HUES64 (cell line): ENCODE results near the gene FAM8A1.
A peak's percentile ranks its signal among the peaks of the same experiment; 100 is the strongest.
"Not testable (repeated sequence)": the region's sequence is repeated elsewhere in the genome, so short reads cannot be mapped to it uniquely, and the experiment has no call there.

Source experiments
- H3K27ac ChIP-seq: 2 replicates; pipeline ENCODE4 v1.7.0; 2013; ENCODE audit warnings: low read depth, low read length, inconsistent platforms
- H3K27me3 ChIP-seq: 2 replicates; pipeline ENCODE4 v1.6.1; 2013; ENCODE audit warnings: mild to moderate bottlenecking, low read length; ENCODE audit not compliant: insufficient read depth
- H3K36me3 ChIP-seq: 2 replicates; pipeline ENCODE4 v1.6.1; 2013; ENCODE audit warnings: mild to moderate bottlenecking, low read length; ENCODE audit not compliant: insufficient read depth
- H3K4me1 ChIP-seq: 2 replicates; pipeline ENCODE4 v1.6.1; 2013; ENCODE audit warnings: mild to moderate bottlenecking, low read length, moderate library complexity; ENCODE audit not compliant: insufficient read depth
- H3K4me3 ChIP-seq: 2 replicates; pipeline ENCODE4 v1.5.1; 2013; ENCODE audit warnings: mild to moderate bottlenecking, low read length, moderate library complexity
- H3K9ac ChIP-seq: 2 replicates; pipeline ENCODE4 v1.6.1; 2013; ENCODE audit warnings: mild to moderate bottlenecking, low read depth, low read length
- H3K9me3 ChIP-seq: 2 replicates; pipeline ENCODE4 v1.6.1; 2013; ENCODE audit warnings: low read depth, low read length; ENCODE audit not compliant: insufficient read depth
- WGBS: fragments of 150-250, 120-280 bp; methylation state at CpG from one replicate; pipeline ENCODE4 v1.1.7; 2013; ENCODE audit warnings: missing lambda C conversion rate; 5-methylcytosine and 5-hydroxymethylcytosine counted together

Gene FAM8A1

GRCh38 chr6:17584241-17584803 lies 15.8 kb upstream of the FAM8A1 start:
- H3K27ac ChIP-seq, result no peak overlapping the region
- H3K9ac ChIP-seq, result no peak overlapping the region
- WGBS, result 54% methylated on average over 5 of the region's 7 CpGs
- H3K36me3 ChIP-seq, result no peaks in the 10 kb centered on the region
- no peak overlapping the region for H3K4me3 ChIP-seq
- no peaks in the 10 kb centered on the region for H3K27me3 ChIP-seq
- no peaks in the 10 kb centered on the region for H3K4me1 ChIP-seq
- no peaks in the 10 kb centered on the region; the same call in 1 of the 2 replicates for H3K9me3 ChIP-seq

GRCh38 chr6:17585766-17586490 lies 14.2 kb upstream of the FAM8A1 start:
- Histone ChIP-seq H3K27me3 (no peaks in the 10 kb centered on the region), H3K4me1 (no peaks in the 10 kb centered on the region), H3K27ac (no peak overlapping the region), H3K4me3 (no peak overlapping the region), H3K9me3 (no peaks in the 10 kb centered on the region), H3K9ac (no peak overlapping the region), H3K36me3 (no peaks in the 10 kb centered on the region)
- 89% methylated on average over 7 of the region's 7 CpGs for WGBS

DNA sequence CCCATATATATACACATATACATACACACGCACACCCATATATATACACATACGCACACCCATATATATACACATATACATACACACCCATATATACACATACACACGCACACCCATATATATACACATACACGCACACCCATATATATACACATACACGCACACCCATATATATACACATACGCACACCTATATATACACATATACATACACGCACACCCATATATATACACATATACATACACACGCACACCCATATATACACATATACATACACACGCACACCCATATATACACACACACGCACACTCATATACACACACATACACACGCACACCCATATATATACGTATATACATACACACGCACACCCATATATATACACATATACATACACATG lies 13.5 kb upstream of the FAM8A1 start:
- WGBS, result 92% methylated on average over 13 of the region's 13 CpGs
- H3K4me1 ChIP-seq, result not testable (repeated sequence)

GRCh38 chr6:17588011-17588410 lies 12.1 kb upstream of the FAM8A1 start:
- H3K36me3 ChIP-seq, result no peaks in the 10 kb centered on the region
- 92% methylated on average over 6 of the region's 6 CpGs for WGBS
- H3K4me3 ChIP-seq, result no peak overlapping the region
- H3K27ac ChIP-seq, result no peak overlapping the region
- no peaks in the 10 kb centered on the region for H3K27me3 ChIP-seq
- H3K9ac ChIP-seq, result no peak overlapping the region
- no peaks in the 10 kb centered on the region for H3K4me1 ChIP-seq
- no peaks in the 10 kb centered on the region for H3K9me3 ChIP-seq

More for the DNA sequence above, 13.5 kb upstream of the FAM8A1 start:
- not testable (repeated sequence) for H3K4me3 ChIP-seq, H3K36me3 ChIP-seq, H3K27me3 ChIP-seq, H3K9ac ChIP-seq, H3K27ac ChIP-seq, H3K9me3 ChIP-seq

GRCh38 chr6:17589406-17590096 lies 10.6 kb upstream of the FAM8A1 start:
- no peak overlapping the region for H3K9ac ChIP-seq
- no peaks in the 10 kb centered on the region for H3K36me3 ChIP-seq
- no peak overlapping the region for H3K27ac ChIP-seq
- WGBS, result 81% methylated on average over 5 of the region's 5 CpGs
- H3K9me3 ChIP-seq, result no peaks in the 10 kb centered on the region
- no peak overlapping the region for H3K4me3 ChIP-seq
- H3K4me1 ChIP-seq, result no peaks in the 10 kb centered on the region
- H3K27me3 ChIP-seq, result no peaks in the 10 kb centered on the region

DNA sequence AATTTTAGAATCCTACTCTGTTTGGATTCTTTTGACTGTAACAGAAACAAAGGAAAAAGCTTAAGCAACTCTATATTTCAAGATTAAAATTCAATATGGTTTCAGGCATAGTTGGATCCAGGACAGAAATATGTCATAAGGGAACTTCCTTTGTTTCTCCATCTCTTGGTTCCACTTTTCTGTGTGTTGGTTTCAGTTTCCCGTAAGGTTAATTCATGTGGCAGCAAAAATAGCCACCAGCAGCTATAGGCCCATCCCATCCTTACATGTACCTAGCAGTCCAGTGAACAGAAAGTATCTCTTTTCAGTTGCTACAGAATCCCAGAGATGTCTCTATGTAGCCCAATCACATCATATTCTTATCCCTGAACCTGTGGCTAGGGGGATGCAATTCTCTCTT lies 8.8 kb upstream of the FAM8A1 start:
- Histone ChIP-seq H3K9me3 (no peaks in the 10 kb centered on the region), H3K4me3 (no peak overlapping the region), H3K36me3 (no peaks in the 10 kb centered on the region), H3K27ac (no peak overlapping the region), H3K9ac (no peak overlapping the region), H3K27me3 (no peaks in the 10 kb centered on the region), H3K4me1 (no peaks in the 10 kb centered on the region)
- 96% methylated on average over 1 of the region's 1 CpG for WGBS

GRCh38 chr6:17593246-17593645 lies 6.9 kb upstream of the FAM8A1 start:
- Histone ChIP-seq H3K9ac (no peak overlapping the region), H3K36me3 (no peaks in the 10 kb centered on the region), H3K4me1 (no peaks in the 10 kb centered on the region), H3K9me3 (no peaks in the 10 kb centered on the region), H3K27me3 (no peaks in the 10 kb centered on the region), H3K4me3 (no peak overlapping the region), H3K27ac (no peak overlapping the region)

- Histone ChIP-seq H3K4me3 (no peak overlapping the region), H3K27ac (no peak overlapping the region), H3K9ac (no peak overlapping the region), H3K36me3 (no peaks in the 10 kb centered on the region), H3K27me3 (no peaks in the 10 kb centered on the region), H3K4me1 (0 out of 2 replicates have a peak, but pooled peaks cover under 1% of the 10 kb centered on the region), H3K9me3 (no peaks in the 10 kb centered on the region)
- 97% methylated on average over 2 of the region's 3 CpGs for WGBS
Measured at GRCh38 chr6:17596085-17596484, 4.0 kb upstream of the FAM8A1 start.

DNA sequence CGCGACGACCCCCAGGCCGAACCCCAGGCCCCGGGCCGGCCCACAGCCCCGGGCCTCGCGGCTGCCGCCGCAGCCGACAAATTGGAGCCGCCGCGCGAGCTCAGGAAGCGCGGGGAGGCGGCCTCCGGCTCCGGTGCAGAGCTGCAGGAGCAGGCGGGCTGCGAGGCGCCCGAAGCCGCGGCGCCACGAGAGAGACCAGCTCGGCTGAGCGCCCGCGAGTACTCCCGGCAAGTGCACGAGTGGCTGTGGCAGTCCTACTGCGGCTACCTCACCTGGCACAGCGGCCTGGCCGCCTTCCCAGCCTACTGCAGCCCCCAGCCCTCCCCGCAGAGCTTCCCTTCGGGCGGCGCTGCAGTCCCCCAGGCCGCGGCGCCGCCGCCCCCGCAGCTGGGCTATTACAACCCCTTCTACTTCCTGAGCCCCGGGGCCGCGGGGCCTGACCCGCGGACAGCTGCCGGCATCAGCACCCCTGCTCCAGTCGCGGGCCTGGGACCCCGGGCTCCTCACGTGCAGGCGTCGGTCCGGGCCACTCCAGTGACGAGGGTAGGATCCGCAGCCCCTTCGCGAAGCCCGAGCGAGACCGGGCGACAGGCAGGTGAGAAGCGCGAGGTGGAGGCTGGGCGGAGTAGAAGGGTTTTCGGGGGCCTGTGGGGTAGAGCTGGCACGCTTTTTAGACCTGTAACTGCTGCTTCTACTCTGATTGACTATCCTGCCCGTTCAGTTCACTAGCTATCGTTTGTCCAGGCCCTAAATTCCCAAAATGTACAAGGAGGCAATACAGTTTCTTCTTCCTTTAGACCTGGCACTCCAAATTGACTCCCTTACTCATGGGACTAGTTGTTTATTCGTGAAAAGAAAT lies 654 bp downstream of the FAM8A1 start:
- peak overlapping the region; percentile 60; the same call in 1 of the 2 replicates for H3K27ac ChIP-seq
- peak overlapping the region; percentile 76 for H3K9ac ChIP-seq
- no peaks in the 10 kb centered on the region for H3K27me3 ChIP-seq
- H3K36me3 ChIP-seq, result peaks cover 9% of the 10 kb centered on the region; the same call in 1 of the 2 replicates
- no peaks in the 10 kb centered on the region for H3K9me3 ChIP-seq
- peaks cover 8% of the 10 kb centered on the region; the same call in 1 of the 2 replicates for H3K4me1 ChIP-seq
- WGBS, result 2% methylated on average over 77 of the region's 77 CpGs
- peak overlapping the region; percentile 94 for H3K4me3 ChIP-seq

DNA sequence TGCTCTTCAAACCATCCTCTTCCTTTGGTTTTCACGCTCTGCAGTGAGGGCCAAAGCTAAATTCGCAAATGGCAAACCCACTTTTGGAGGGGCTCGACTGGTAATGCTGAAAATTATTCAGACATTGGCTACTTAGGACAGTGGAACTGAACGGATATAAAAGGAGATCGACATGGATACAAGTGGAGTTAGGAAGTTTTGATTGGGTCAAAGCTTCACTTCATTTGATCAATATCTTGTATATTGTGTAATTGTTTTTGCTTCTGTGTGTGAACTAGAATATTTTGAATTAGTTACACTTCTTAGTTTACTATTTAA lies 1.2 kb downstream of the FAM8A1 start:
- 42% methylated on average over 5 of the region's 5 CpGs for WGBS
- peak overlapping the region; percentile 76 for H3K9ac ChIP-seq
- H3K27ac ChIP-seq, result no peak overlapping the region
- peaks cover 10% of the 10 kb centered on the region; the same call in 1 of the 2 replicates for H3K36me3 ChIP-seq
- no peaks in the 10 kb centered on the region for H3K9me3 ChIP-seq
- peak overlapping the region; percentile 94 for H3K4me3 ChIP-seq
- no peaks in the 10 kb centered on the region for H3K27me3 ChIP-seq
- peaks cover 8% of the 10 kb centered on the region; the same call in 1 of the 2 replicates for H3K4me1 ChIP-seq

DNA sequence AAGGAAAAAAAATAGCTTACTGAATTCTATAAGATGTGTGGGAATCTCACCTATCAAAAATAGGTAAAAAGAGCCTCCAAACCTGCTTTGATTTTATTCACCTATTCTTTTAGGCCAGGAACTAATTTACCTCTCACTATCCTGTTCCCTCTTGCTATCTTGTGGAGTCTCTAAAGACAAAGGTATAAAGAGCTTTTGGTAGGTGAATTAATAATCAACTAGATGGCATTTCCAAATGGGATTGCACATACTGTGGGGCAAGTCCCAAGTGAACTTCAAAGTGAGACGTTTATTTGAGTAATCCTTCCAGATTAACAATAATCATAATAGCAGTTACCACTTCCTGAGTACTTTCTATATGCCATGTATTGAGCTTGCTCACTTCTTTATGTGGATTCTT lies 2.8 kb downstream of the FAM8A1 start:
- Histone ChIP-seq H3K4me3 (no peak overlapping the region), H3K36me3 (peaks cover 20% of the 10 kb centered on the region; the same call in 1 of the 2 replicates), H3K9ac (no peak overlapping the region), H3K27ac (no peak overlapping the region), H3K4me1 (peaks cover 8% of the 10 kb centered on the region; the same call in 1 of the 2 replicates), H3K9me3 (no peaks in the 10 kb centered on the region), H3K27me3 (no peaks in the 10 kb centered on the region)
- WGBS, result 89% methylated on average over 1 of the region's 1 CpG
